HepG2 (cell line): ENCODE data around the gene CDYL. TPM values are rescaled to one million over a fixed set of nuclear protein-coding genes. Genes with fewer than 3 reads are reported as not detected.

Experiments
- ARNTL ChIP-seq: sonication (generic); formaldehyde crosslinking; IDR thresholded peaks from 2 replicates; pipeline ENCODE4 v1.4.0; 2020; ENCODE audit warnings: mild to moderate bottlenecking, missing genetic modification reagents
- CAMTA2 ChIP-seq: sonication (generic); formaldehyde crosslinking; IDR thresholded peaks from 2 replicates; pipeline ENCODE4 v1.4.0; 2020; ENCODE audit warnings: mild to moderate bottlenecking, missing genetic modification reagents, borderline replicate concordance
- CREM ChIP-seq, 2 experiments: sonication (generic) in 1 of 2; formaldehyde crosslinking in 1 of 2; IDR thresholded peaks; 2 replicates each; pipeline versions ENCODE4 v1.4.0 to v1.6.1; 2016 to 2020; ENCODE audit warnings: antibody characterized with exemption in 1 of 2, mild to moderate bottlenecking in 1 of 2, missing genetic modification reagents in 1 of 2
- FOSL1 ChIP-seq: sonication (generic); formaldehyde crosslinking; IDR thresholded peaks from 2 replicates; pipeline ENCODE4 v1.9.0; 2021; ENCODE audit warnings: missing genetic modification reagents, borderline replicate concordance
- JUNB ChIP-seq: sonication (generic); formaldehyde crosslinking; IDR thresholded peaks from 2 replicates; pipeline ENCODE4 v1.8.0; 2022; ENCODE audit warnings: missing genetic modification reagents, mild to moderate bottlenecking, borderline replicate concordance
- MEIS1 ChIP-seq: sonication (generic); formaldehyde crosslinking; IDR thresholded peaks from 2 replicates; pipeline ENCODE4 v1.9.0; 2021; ENCODE audit warnings: mild to moderate bottlenecking, missing genetic modification reagents, moderate library complexity, borderline replicate concordance
- MLLT10 ChIP-seq: sonication (generic); formaldehyde crosslinking; IDR thresholded peaks from 2 replicates; pipeline ENCODE4 v1.4.0; 2020; ENCODE audit warnings: missing genetic modification reagents
- NCOR1 ChIP-seq: fragments of 200-600 bp; sonication (generic); IDR thresholded peaks from 2 replicates; pipeline ENCODE4 v1.7.0; 2017; ENCODE audit warnings: antibody characterized with exemption, low read length, borderline replicate concordance
- ZNF3 ChIP-seq: IDR thresholded peaks from 2 replicates; pipeline ENCODE4 v1.7.0; 2017; ENCODE audit warnings: inconsistent platforms
- polyA plus RNA-seq, 8 experiments: library from polyadenylated mRNA; depleted of rRNA in 3 of 8; stranded (reverse) in 7 of 8; unstranded in 1 of 8; fragments of >200 nt; fragmentation: Illumina TruSeq in 4 of 8; extraction: Trizol in 4 of 8; gene quantifications; 2 replicates each; pipeline versions ENCODE4 v1.2.1 to v1.2.3, GENCODE V29; 2011 to 2016; ENCODE audit warnings: low read depth in 4 of 8, missing spikeins in 1 of 8, mixed read lengths in 1 of 8; ENCODE audit not compliant: insufficient read depth in 1 of 8
- total RNA-seq, 5 experiments: library from RNA; depleted of rRNA; stranded (reverse); fragments of >200 nt; fragmentation: Illumina TruSeq; extraction: Trizol; gene quantifications; 2 replicates each; pipeline ENCODE4 v1.2.3, GENCODE V29; 2016; ENCODE audit warnings: low read depth in 1 of 5
- TF ChIP-seq, protein P1 (sequence below): sonication (generic); formaldehyde crosslinking; IDR thresholded peaks from 2 replicates; pipeline ENCODE4 v1.4.0; 2020; ENCODE audit warnings: missing genetic modification reagents
- TF ChIP-seq, protein P2 (sequence below): sonication (generic); formaldehyde crosslinking; IDR thresholded peaks from 2 replicates; pipeline ENCODE4 v1.4.0; 2020; ENCODE audit warnings: missing genetic modification reagents

CDYL gene
- total and polyA plus RNA-seq, 2 of the 13 experiments (the other 11 are each of a cell fraction or from before 2014, with no cell fraction given) = 22.8 to 105 TPM

DNA sequence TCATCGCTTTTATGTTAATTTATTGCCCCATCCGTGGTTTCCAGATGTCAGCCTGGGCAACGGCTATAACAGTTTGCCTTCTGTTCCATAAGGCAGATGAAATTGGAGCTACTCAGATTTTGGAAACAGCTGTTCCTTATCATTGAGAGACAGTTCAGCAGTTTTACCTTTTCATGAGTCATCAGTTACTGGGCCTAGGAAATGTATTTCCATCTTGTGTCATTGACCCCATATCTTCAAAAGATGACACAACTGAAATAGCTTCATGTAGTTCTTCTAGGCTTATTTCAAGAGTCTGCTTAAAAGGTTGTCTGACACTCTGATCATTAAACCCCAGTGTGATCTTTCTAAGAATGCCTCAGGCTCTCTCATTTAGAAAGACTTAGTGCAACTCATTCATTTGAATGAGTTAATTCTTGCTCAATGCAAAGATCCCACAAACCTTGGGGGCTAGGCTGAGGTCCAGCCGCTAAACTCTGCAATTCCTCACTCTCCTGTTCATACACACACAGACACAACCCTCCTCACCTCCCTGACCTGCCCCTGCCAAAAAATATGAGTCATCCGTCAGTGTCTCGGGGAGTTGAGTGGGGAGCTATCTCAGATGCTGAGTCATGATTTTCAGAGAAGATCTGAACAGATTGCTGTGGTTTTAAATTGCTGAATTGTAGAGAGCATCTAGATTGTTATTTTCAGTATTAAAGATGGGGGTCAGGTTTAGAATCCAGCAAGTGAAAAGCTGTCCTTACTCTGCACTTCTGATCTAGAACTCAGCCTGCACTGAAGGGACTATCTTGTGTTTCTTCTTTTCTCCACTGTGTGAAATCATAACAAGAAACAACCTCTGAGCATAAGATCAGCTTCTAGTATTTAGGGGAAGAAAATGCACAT lies 165.8 kb downstream of the CDYL start (continued):
- TF ChIP-seq MEIS1 (CRISPR knock-in tag) (no peak), FOSL1 (CRISPR knock-in tag) (0 out of 2 replicates have a peak, but pooled peaks have one; percentile 25), CREM (IDR thresholded peaks at IDR 0.05) (0 out of 2 replicates have a peak, but pooled peaks have one; percentile 14), CREM (CRISPR knock-in tag; IDR thresholded peaks at IDR 0.05) (no peak), ZNF3 (CRISPR knock-in tag) (no peak), JUNB (CRISPR knock-in tag) (peak; percentile 72; the same call in 1 of the 2 replicates), MLLT10 (no peak), NCOR1 (0 out of 2 replicates have a peak, but pooled peaks have one; percentile 29), ARNTL (CRISPR knock-in tag) (no peak), CAMTA2 (CRISPR knock-in tag) (no peak)
- TF ChIP-seq, protein P1, sequence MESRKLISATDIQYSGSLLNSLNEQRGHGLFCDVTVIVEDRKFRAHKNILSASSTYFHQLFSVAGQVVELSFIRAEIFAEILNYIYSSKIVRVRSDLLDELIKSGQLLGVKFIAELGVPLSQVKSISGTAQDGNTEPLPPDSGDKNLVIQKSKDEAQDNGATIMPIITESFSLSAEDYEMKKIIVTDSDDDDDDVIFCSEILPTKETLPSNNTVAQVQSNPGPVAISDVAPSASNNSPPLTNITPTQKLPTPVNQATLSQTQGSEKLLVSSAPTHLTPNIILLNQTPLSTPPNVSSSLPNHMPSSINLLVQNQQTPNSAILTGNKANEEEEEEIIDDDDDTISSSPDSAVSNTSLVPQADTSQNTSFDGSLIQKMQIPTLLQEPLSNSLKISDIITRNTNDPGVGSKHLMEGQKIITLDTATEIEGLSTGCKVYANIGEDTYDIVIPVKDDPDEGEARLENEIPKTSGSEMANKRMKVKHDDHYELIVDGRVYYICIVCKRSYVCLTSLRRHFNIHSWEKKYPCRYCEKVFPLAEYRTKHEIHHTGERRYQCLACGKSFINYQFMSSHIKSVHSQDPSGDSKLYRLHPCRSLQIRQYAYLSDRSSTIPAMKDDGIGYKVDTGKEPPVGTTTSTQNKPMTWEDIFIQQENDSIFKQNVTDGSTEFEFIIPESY (CRISPR knock-in tag) = 0 out of 2 replicates have a peak, but pooled peaks have one; percentile 14
- TF ChIP-seq, protein P2, sequence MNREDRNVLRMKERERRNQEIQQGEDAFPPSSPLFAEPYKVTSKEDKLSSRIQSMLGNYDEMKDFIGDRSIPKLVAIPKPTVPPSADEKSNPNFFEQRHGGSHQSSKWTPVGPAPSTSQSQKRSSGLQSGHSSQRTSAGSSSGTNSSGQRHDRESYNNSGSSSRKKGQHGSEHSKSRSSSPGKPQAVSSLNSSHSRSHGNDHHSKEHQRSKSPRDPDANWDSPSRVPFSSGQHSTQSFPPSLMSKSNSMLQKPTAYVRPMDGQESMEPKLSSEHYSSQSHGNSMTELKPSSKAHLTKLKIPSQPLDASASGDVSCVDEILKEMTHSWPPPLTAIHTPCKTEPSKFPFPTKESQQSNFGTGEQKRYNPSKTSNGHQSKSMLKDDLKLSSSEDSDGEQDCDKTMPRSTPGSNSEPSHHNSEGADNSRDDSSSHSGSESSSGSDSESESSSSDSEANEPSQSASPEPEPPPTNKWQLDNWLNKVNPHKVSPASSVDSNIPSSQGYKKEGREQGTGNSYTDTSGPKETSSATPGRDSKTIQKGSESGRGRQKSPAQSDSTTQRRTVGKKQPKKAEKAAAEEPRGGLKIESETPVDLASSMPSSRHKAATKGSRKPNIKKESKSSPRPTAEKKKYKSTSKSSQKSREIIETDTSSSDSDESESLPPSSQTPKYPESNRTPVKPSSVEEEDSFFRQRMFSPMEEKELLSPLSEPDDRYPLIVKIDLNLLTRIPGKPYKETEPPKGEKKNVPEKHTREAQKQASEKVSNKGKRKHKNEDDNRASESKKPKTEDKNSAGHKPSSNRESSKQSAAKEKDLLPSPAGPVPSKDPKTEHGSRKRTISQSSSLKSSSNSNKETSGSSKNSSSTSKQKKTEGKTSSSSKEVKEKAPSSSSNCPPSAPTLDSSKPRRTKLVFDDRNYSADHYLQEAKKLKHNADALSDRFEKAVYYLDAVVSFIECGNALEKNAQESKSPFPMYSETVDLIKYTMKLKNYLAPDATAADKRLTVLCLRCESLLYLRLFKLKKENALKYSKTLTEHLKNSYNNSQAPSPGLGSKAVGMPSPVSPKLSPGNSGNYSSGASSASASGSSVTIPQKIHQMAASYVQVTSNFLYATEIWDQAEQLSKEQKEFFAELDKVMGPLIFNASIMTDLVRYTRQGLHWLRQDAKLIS (CRISPR knock-in tag) = no peak
